Liver (tissue), 9 donors: ENCODE data around the gene JDP2. TPM values are rescaled to one million over a fixed set of nuclear protein-coding genes. Genes with fewer than 3 reads are reported as not detected.

ENCODE experiments used
- DNase-seq: peaks from one replicate; pipeline ENCODE4 v3.0.0-alpha.2; 2017; ENCODE audit warnings: low spot score
- H3K27ac ChIP-seq, 2 donors: one replicate each; pipeline ENCODE4 v1.7.0; 2013; ENCODE audit warnings: inconsistent platforms in 2 of 2, low read length in 2 of 2, control low read depth in 1 of 2, low read depth in 1 of 2, mild to moderate bottlenecking in 1 of 2
- H3K27me3 ChIP-seq, 4 donors: one replicate each; pipeline versions ENCODE4 v1.6.1 to v1.7.0; 2013; ENCODE audit warnings: low read length in 3 of 4, inconsistent platforms in 1 of 4, mild to moderate bottlenecking in 1 of 4, moderate library complexity in 1 of 4; ENCODE audit not compliant: control insufficient read depth in 4 of 4, insufficient read depth in 4 of 4
- H3K36me3 ChIP-seq, 4 donors: one replicate each; pipeline versions ENCODE4 v1.6.1 to v1.7.0; 2013; ENCODE audit warnings: low read length in 3 of 4, mild to moderate bottlenecking in 3 of 4, low read depth in 1 of 4, moderate library complexity in 1 of 4; ENCODE audit not compliant: control insufficient read depth in 4 of 4, insufficient read depth in 3 of 4
- H3K4me1 ChIP-seq, 4 donors: one replicate each; pipeline versions ENCODE4 v1.6.1 to v1.7.0; 2013; ENCODE audit warnings: low read length in 3 of 4, mild to moderate bottlenecking in 3 of 4, moderate library complexity in 1 of 4; ENCODE audit not compliant: control insufficient read depth in 4 of 4, insufficient read depth in 4 of 4
- H3K4me3 ChIP-seq, 3 donors: one replicate each; pipeline versions ENCODE4 v1.6.1 to v1.7.0; 2013; ENCODE audit warnings: low read length in 3 of 3, control low read depth in 1 of 3, low read depth in 1 of 3, mild to moderate bottlenecking in 1 of 3
- H3K9ac ChIP-seq, 2 donors: one replicate each; pipeline ENCODE4 v1.7.0; 2013; ENCODE audit warnings: low read length in 2 of 2, mild to moderate bottlenecking in 2 of 2, moderate library complexity in 2 of 2, control low read depth in 1 of 2, low read depth in 1 of 2
- H3K9me3 ChIP-seq, 4 donors: one replicate each; pipeline versions ENCODE4 v1.6.1 to v1.7.0; 2013; ENCODE audit warnings: low read length in 3 of 4; ENCODE audit not compliant: control insufficient read depth in 4 of 4
- ATF3 ChIP-seq: IDR thresholded peaks from 2 replicates; pipeline ENCODE4 v1.6.1; 2016; ENCODE audit warnings: antibody characterized with exemption
- CTCF ChIP-seq: fragments of 150-350 bp; IDR thresholded peaks from 2 replicates; pipeline ENCODE4 v1.5.1; 2017; ENCODE audit warnings: improper control_type of control experiment, low read depth, low read length; ENCODE audit not compliant: missing input control
- EGR1 ChIP-seq, 2 donors: IDR thresholded peaks; 2 replicates each; pipeline ENCODE4 v1.6.1; 2016 to 2018; ENCODE audit warnings: antibody characterized with exemption in 2 of 2, low read depth in 2 of 2
- FOXA1 ChIP-seq: IDR thresholded peaks from 2 replicates; pipeline ENCODE4 v1.6.1; 2016; ENCODE audit warnings: antibody characterized with exemption
- FOXA2 ChIP-seq: IDR thresholded peaks from 2 replicates; pipeline ENCODE4 v1.6.1; 2016; ENCODE audit warnings: antibody characterized with exemption
- GABPA ChIP-seq, 2 donors: IDR thresholded peaks in 1 of 2; conservative IDR thresholded peaks in 1 of 2; 2 replicates each; pipeline ENCODE4 v1.6.1; 2016; ENCODE audit warnings: antibody characterized with exemption in 2 of 2, mild to moderate bottlenecking in 1 of 2, moderate library complexity in 1 of 2
- HNF4A ChIP-seq, 2 donors: conservative IDR thresholded peaks; 2 replicates each; pipeline ENCODE4 v1.6.1; 2016; ENCODE audit warnings: antibody characterized with exemption in 2 of 2, mild to moderate bottlenecking in 2 of 2
- HNF4G ChIP-seq: IDR thresholded peaks from 2 replicates; pipeline ENCODE4 v1.6.1; 2016; ENCODE audit warnings: antibody characterized with exemption
- JUND ChIP-seq, 2 donors: IDR thresholded peaks; 2 replicates each; pipeline ENCODE4 v1.6.1; 2016; ENCODE audit warnings: antibody characterized with exemption in 2 of 2
- MAX ChIP-seq: IDR thresholded peaks from 2 replicates; pipeline ENCODE4 v1.6.1; 2016; ENCODE audit warnings: antibody characterized with exemption
- NR2F2 ChIP-seq: IDR thresholded peaks from 2 replicates; pipeline ENCODE4 v1.6.1; 2016; ENCODE audit warnings: antibody characterized with exemption
- RAD21 ChIP-seq, 2 donors: IDR thresholded peaks; 2 replicates each; pipeline ENCODE4 v1.6.1; 2016; ENCODE audit warnings: antibody characterized with exemption in 2 of 2, mild to moderate bottlenecking in 2 of 2
- REST ChIP-seq: IDR thresholded peaks from 2 replicates; pipeline ENCODE4 v1.6.1; 2016; ENCODE audit warnings: antibody characterized with exemption, mild to moderate bottlenecking
- RXRA ChIP-seq, 2 donors: IDR thresholded peaks; 2 replicates each; pipeline ENCODE4 v1.6.1; 2017 to 2018; ENCODE audit warnings: antibody characterized with exemption in 2 of 2, mild to moderate bottlenecking in 1 of 2
- SP1 ChIP-seq: IDR thresholded peaks from 2 replicates; pipeline ENCODE4 v1.6.1; 2018; ENCODE audit warnings: antibody characterized with exemption, mild to moderate bottlenecking
- TAF1 ChIP-seq: conservative IDR thresholded peaks from 2 replicates; pipeline ENCODE4 v1.6.1; 2016; ENCODE audit warnings: antibody characterized with exemption, mild to moderate bottlenecking
- YY1 ChIP-seq: IDR thresholded peaks from 2 replicates; pipeline ENCODE4 v1.6.1; 2016; ENCODE audit warnings: antibody characterized with exemption, mild to moderate bottlenecking
- ZBTB33 ChIP-seq: IDR thresholded peaks from 2 replicates; pipeline ENCODE4 v1.6.1; 2016; ENCODE audit warnings: antibody characterized with exemption
- WGBS: extraction: QIAGEN DNeasy Blood & Tissue Kit; methylation state at CpG from one replicate; pipeline ENCODE4 v1.1.7; 2013; 5-methylcytosine and 5-hydroxymethylcytosine counted together
- polyA plus RNA-seq, 2 donors: library from polyadenylated mRNA; stranded (reverse) in 1 of 2; unstranded in 1 of 2; fragments of 200-250 nt in 1 of 2; fragments of >200 nt in 1 of 2; fragmentation: Nextera tagmentation in 1 of 2; extraction: Ambion mirVana in 1 of 2; gene quantifications; one replicate each; pipeline versions ENCODE4 v1.2.1 to v1.2.3, GENCODE V29; 2013 to 2015
- total RNA-seq, 2 donors: library from RNA; depleted of rRNA; stranded (reverse); fragments of >200 nt; gene quantifications; one replicate each; pipeline ENCODE4 v1.2.3, GENCODE V29; 2014
- donor health status: healthy.
- donor health status: healthy.
- donor health status: healthy.
- donor health status: healthy.
- donor health status: healthy.

Gene JDP2
- total and polyA plus RNA-seq, 4 donors: 2.4 to 14.6 (median 8.7) TPM

GRCh38 chr14:75434138-75434889 is 6.5 kb downstream of the JDP2 start:
- H3K4me3 ChIP-seq: no peak overlapping the region
- H3K27me3 ChIP-seq: no peaks in the 10 kb centered on the region
- peak; percentile 28 for TF ChIP-seq NR2F2
- TF ChIP-seq ZBTB33: no peak
- WGBS: 88% methylated on average over 6 of the region's 6 CpGs
- no peaks in the 10 kb centered on the region for H3K9me3 ChIP-seq
- H3K9ac ChIP-seq: no peak overlapping the region
- no peak overlapping the region for H3K27ac ChIP-seq
- peaks cover 9 to 44% (median 28%) of the 10 kb centered on the region in 4 donors for H3K4me1 ChIP-seq
- peaks cover 1 to 26% (median 15%) of the 10 kb centered on the region in 4 donors for H3K36me3 ChIP-seq
- no peak for DNase-seq

- H3K4me3 ChIP-seq: no peak overlapping the region
- no peak overlapping the region for H3K27ac ChIP-seq
- peaks cover 3 to 41% (median 23%) of the 10 kb centered on the region in 4 donors for H3K4me1 ChIP-seq
- no peaks in the 10 kb centered on the region for H3K27me3 ChIP-seq
- no peak for DNase-seq
- no peak overlapping the region for H3K9ac ChIP-seq
- TF ChIP-seq TAF1 (no peak), REST (no peak), GABPA (IDR thresholded peaks at IDR 0.05 in 1 of 2, conservative IDR thresholded peaks at IDR 0.05 in 1 of 2) (no peak), SP1 (no peak), NR2F2 (no peak), CTCF (no peak), MAX (no peak), ATF3 (no peak), YY1 (no peak), HNF4A (conservative IDR thresholded peaks at IDR 0.05) (no peak), HNF4G (no peak), FOXA1 (no peak), JUND (IDR thresholded peaks at IDR 0.05) (no peak), RAD21 (IDR thresholded peaks at IDR 0.05) (no peak), ZBTB33 (no peak), FOXA2 (no peak), RXRA (IDR thresholded peaks at IDR 0.05) (no peak), EGR1 (IDR thresholded peaks at IDR 0.05; ENCODE audit: low read depth in 2 of 2) (no peak)
- H3K9me3 ChIP-seq: no peaks in the 10 kb centered on the region
- H3K36me3 ChIP-seq: peaks cover 1 to 28% (median 18%) of the 10 kb centered on the region in 4 donors
- 91% methylated on average over 9 of the region's 9 CpGs for WGBS
Measured at GRCh38 chr14:75434890-75435248, 7.0 kb downstream of the JDP2 start.
